GM23338 (cell line): Measurements from ENCODE around the gene GNAO1. TPM values are rescaled to one million over a fixed set of nuclear protein-coding genes. Genes with fewer than 3 reads are reported as not detected.

ENCODE experiments used
- ATAC-seq: fragments of 200-7000 bp; cut with Tn5 transposase; 3 replicates; pipeline ENCODE4 v1.9.1; 2020
- DNase-seq: peaks from one replicate; pipeline ENCODE4 v3.0.0-alpha.2; 2015; ENCODE audit warnings: low spot score
- H2AFZ ChIP-seq: fragments of 200-600 bp; sonication (generic); 2 replicates; pipeline ENCODE4 v1.8.0; 2016; ENCODE audit warnings: antibody characterized with exemption, mild to moderate bottlenecking, moderate library complexity
- H3F3A ChIP-seq: fragments of 200-600 bp; sonication (generic); replicated peaks from 2 replicates; pipeline ENCODE4 v1.8.0; 2017; ENCODE audit warnings: antibody characterized with exemption, mixed run types, low read depth
- H3K27ac ChIP-seq: fragments of 200-600 bp; sonication (generic); 2 replicates; pipeline ENCODE4 v1.6.1; 2016; ENCODE audit warnings: low read depth
- H3K27me3 ChIP-seq: fragments of 200-600 bp; sonication (generic); 2 replicates; pipeline ENCODE4 v1.8.0; 2016; ENCODE audit warnings: mild to moderate bottlenecking, mixed run types, moderate library complexity; ENCODE audit not compliant: insufficient read depth
- H3K36me3 ChIP-seq: fragments of 200-600 bp; sonication (generic); 2 replicates; pipeline ENCODE4 v1.8.0; 2016; ENCODE audit warnings: mild to moderate bottlenecking; ENCODE audit not compliant: insufficient read depth
- H3K4me1 ChIP-seq: fragments of 200-600 bp; sonication (generic); 2 replicates; pipeline ENCODE4 v1.8.0; 2016; ENCODE audit warnings: mild to moderate bottlenecking, moderate library complexity; ENCODE audit not compliant: insufficient read depth
- H3K4me2 ChIP-seq: fragments of 200-600 bp; sonication (generic); 2 replicates; pipeline ENCODE4 v1.7.1; 2017; ENCODE audit warnings: mixed run types
- H3K4me3 ChIP-seq: fragments of 200-600 bp; sonication (generic); 2 replicates; pipeline ENCODE4 v1.6.1; 2016; ENCODE audit warnings: mixed run types
- H3K79me2 ChIP-seq: fragments of 200-600 bp; sonication (generic); replicated peaks from 2 replicates; pipeline ENCODE4 v1.8.0; 2017; ENCODE audit warnings: mild to moderate bottlenecking; ENCODE audit not compliant: insufficient read depth
- H3K9me2 ChIP-seq: fragments of 200-600 bp; sonication (generic); 2 replicates; pipeline ENCODE4 v1.8.0; 2017; ENCODE audit not compliant: insufficient read depth
- H4K20me1 ChIP-seq: fragments of 200-600 bp; sonication (generic); replicated peaks from 2 replicates; pipeline ENCODE4 v1.8.0; 2017; ENCODE audit warnings: mild to moderate bottlenecking; ENCODE audit not compliant: insufficient read depth
- H3K27ac Mint-ChIP-seq: 2 replicates; pipeline ENCODE4 v1.8.0; 2020; ENCODE audit warnings: inconsistent platforms, mild to moderate bottlenecking, moderate library complexity, mixed read lengths
- H3K27me3 Mint-ChIP-seq: 3 replicates; pipeline ENCODE4 v1.8.0; 2022; ENCODE audit warnings: low read depth, mild to moderate bottlenecking, moderate library complexity, mixed read lengths, inconsistent platforms; ENCODE audit not compliant: insufficient read depth, poor library complexity
- H3K36me3 Mint-ChIP-seq: 3 replicates; pipeline ENCODE4 v1.8.0; 2021; ENCODE audit warnings: low read depth, mild to moderate bottlenecking, inconsistent platforms, moderate library complexity, mixed read lengths
- H3K4me1 Mint-ChIP-seq: 3 replicates; pipeline ENCODE4 v1.8.0; 2020; ENCODE audit warnings: mild to moderate bottlenecking, inconsistent platforms, mixed read lengths
- H3K4me3 Mint-ChIP-seq: 3 replicates; pipeline ENCODE4 v1.8.0; 2021; ENCODE audit warnings: moderate library complexity, mild to moderate bottlenecking, inconsistent platforms, mixed read lengths
- H3K9me3 Mint-ChIP-seq: 3 replicates; pipeline ENCODE4 v1.8.0; 2020; ENCODE audit warnings: moderate library complexity, mild to moderate bottlenecking, inconsistent platforms, mixed read lengths
- CREB1 ChIP-seq: fragments of 250-450 bp; sonication (Bioruptor Pico); IDR thresholded peaks from 2 replicates; pipeline ENCODE4 v1.5.0; 2020; ENCODE audit warnings: low read depth, mild to moderate bottlenecking, moderate library complexity
- CTCF ChIP-seq, 2 experiments: fragments of 200-600 bp in 1 of 2; sonication (generic) in 1 of 2; conservative IDR thresholded peaks; 2 replicates each; pipeline versions ENCODE4 v1.5.1 to v1.6.1; 2016 to 2017; ENCODE audit warnings: antibody characterized with exemption in 2 of 2, low read depth in 2 of 2, mild to moderate bottlenecking in 2 of 2, moderate library complexity in 1 of 2
- ETS1 ChIP-seq: IDR thresholded peaks from 2 replicates; pipeline ENCODE4 v1.6.1; 2016; ENCODE audit warnings: antibody characterized with exemption
- EZH2 ChIP-seq: fragments of 200-600 bp; sonication (generic); IDR thresholded peaks from one replicate; pipeline ENCODE4 v1.8.0; 2017; ENCODE audit warnings: antibody characterized with exemption, mild to moderate bottlenecking, low read depth; ENCODE audit not compliant: unreplicated experiment
- EZH2phosphoT487 ChIP-seq: fragments of 200-600 bp; sonication (generic); IDR thresholded peaks from one replicate; pipeline ENCODE4 v1.8.1; 2018; ENCODE audit warnings: antibody characterized with exemption; ENCODE audit not compliant: unreplicated experiment
- JUNB ChIP-seq: IDR thresholded peaks from one replicate; pipeline ENCODE4 v1.6.1; 2016; ENCODE audit warnings: antibody characterized with exemption; ENCODE audit not compliant: unreplicated experiment
- NANOG ChIP-seq: IDR thresholded peaks from 2 replicates; pipeline ENCODE4 v1.6.1; 2016; ENCODE audit warnings: antibody characterized with exemption, borderline replicate concordance
- POLR2AphosphoS5 ChIP-seq: IDR thresholded peaks from 2 replicates; pipeline ENCODE4 v1.6.1; 2016; ENCODE audit warnings: antibody characterized with exemption, low read depth
- REST ChIP-seq: IDR thresholded peaks from one replicate; pipeline ENCODE4 v1.6.1; 2018; ENCODE audit warnings: antibody characterized with exemption; ENCODE audit not compliant: unreplicated experiment
- STAT1 ChIP-seq: IDR thresholded peaks from one replicate; pipeline ENCODE4 v1.6.1; 2016; ENCODE audit warnings: antibody characterized with exemption; ENCODE audit not compliant: unreplicated experiment
- ZNF114 ChIP-seq: fragments of 250-450 bp; sonication (Bioruptor Pico); IDR thresholded peaks from 2 replicates; pipeline ENCODE4 v1.5.0; 2020; ENCODE audit warnings: mild to moderate bottlenecking, moderate library complexity
- ZNF331 ChIP-seq: fragments of 250-450 bp; sonication (Bioruptor Pico); IDR thresholded peaks from 2 replicates; pipeline ENCODE4 v1.5.0; 2020; ENCODE audit warnings: low read depth, mild to moderate bottlenecking, moderate library complexity
- ZNF462 ChIP-seq: fragments of 250-450 bp; sonication (Bioruptor Pico); IDR thresholded peaks from 2 replicates; pipeline ENCODE4 v1.5.0; 2020; ENCODE audit warnings: mild to moderate bottlenecking, moderate library complexity
- polyA plus RNA-seq: library from polyadenylated mRNA; unstranded; fragments of >200 nt; fragmentation: Nextera tagmentation; extraction: Ambion mirVana; gene quantifications from 2 replicates; pipeline ENCODE4 v1.2.1, GENCODE V29; 2016
- total RNA-seq: library from RNA; depleted of rRNA; stranded (reverse); fragments of >200 nt; shearing (Covaris generic); gene quantifications from 2 replicates; pipeline ENCODE4 v1.2.3, GENCODE V29; 2014

GNAO1 gene
- total and polyA plus RNA-seq, 2 experiments from 2014 or later, result 6.5 to 24.8 TPM

- ATAC-seq, result no peak
- Histone ChIP-seq H3K4me1 (peaks cover 35% of the 10 kb centered on the region), H3K27ac (no peak overlapping the region), H3K9me2 (peaks cover 15% of the 10 kb centered on the region), H3K27me3 (no peaks in the 10 kb centered on the region), H3K4me3 (no peak overlapping the region), H4K20me1 (no peaks in the 10 kb centered on the region), H2AFZ (no peak overlapping the region), H3K4me2 (no peak overlapping the region), H3K36me3 (no peaks in the 10 kb centered on the region), H3F3A (0 out of 2 replicates have a peak, but pooled peaks cover 3% of the 10 kb centered on the region), H3K79me2 (no peaks in the 10 kb centered on the region)
- TF ChIP-seq EZH2phosphoT487, result no peak
- no peak for TF ChIP-seq ZNF114 (CRISPR knock-in tag)
- TF ChIP-seq JUNB, result no peak
- no peak for TF ChIP-seq NANOG
- no peak for TF ChIP-seq ZNF462
- no peak for TF ChIP-seq REST
- no peak for TF ChIP-seq ETS1
- TF ChIP-seq CREB1 (CRISPR knock-in tag), result no peak
- TF ChIP-seq EZH2, result no peak
- no peak for TF ChIP-seq ZNF331 (CRISPR knock-in tag)
- no peak for TF ChIP-seq POLR2AphosphoS5
- TF ChIP-seq CTCF (conservative IDR thresholded peaks at IDR 0.05; ENCODE audit: low read depth in 2 of 2), result no peak
- no peak for TF ChIP-seq STAT1
- Mint-ChIP-seq H3K27ac (no peak overlapping the region), H3K4me3 (no peak overlapping the region), H3K4me1 (peaks cover 73% of the 10 kb centered on the region), H3K36me3 (peaks cover 8% of the 10 kb centered on the region), H3K27me3 (peaks cover 15% of the 10 kb centered on the region), H3K9me3 (no peaks in the 10 kb centered on the region)
- DNase-seq, result no peak
These were observed 93.2 kb downstream of the GNAO1 start for GRCh38 chr16:56284521-56284920.
